Measurements from ENCODE around the gene CORO7. TPM values are rescaled to one million over a fixed set of nuclear protein-coding genes. Genes with fewer than 3 reads are reported as not detected.

CORO7 gene
- total RNA-seq, 2 donors from 2014 or later: 28.5 to 29.5 TPM

DNA sequence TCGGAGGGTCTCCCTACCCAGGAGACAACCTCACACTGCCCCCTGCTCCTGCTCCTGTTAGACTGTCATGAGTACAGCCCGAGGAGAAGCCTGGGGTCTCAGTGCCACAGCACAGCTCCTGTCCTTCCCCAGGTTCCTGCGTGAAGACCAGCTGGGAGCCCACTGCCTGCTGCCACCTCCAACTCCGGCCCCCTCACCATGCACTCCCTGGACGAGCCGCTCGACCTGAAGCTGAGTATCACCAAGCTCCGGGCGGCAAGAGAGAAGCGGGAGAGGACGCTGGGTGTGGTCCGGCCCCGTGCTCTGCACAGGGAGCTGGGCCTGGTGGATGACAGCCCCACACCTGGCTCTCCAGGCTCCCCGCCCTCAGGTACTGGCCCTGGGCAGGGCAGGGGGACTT is 84.3 kb downstream of the CORO7 start:
- intact Hi-C loops (cut with DNase I): no loop called here
- DNase-seq (ENCODE audit: low spot score): peak; percentile 76

DNA sequence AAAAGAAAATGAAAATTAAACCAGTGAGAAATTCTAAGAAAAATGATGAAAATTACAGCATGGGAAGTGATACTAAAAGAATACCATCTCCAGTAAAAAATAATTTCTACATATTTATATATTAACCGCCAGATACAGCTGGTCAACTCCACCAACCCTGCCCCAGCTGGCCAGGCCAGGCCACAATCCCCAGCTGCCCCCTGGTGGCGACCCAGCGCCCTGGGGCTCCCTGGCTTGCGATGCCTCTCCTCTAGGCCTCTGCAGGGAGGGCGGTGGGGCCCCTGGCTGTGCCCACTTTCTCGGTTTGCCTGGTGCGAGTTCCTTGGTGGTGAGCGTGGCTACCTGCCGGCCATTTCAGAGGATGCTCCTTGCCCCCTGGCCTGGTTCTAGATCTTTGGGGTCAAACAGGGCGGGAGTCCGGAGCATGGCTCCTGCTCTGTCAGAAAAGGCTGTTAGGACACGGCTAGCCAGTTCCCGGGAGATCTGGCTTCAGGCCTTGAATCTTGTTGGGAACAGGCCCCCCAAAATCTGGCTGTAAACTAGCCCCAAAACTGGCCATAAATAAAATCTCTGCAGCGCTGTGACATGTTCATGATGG is 86.0 kb downstream of the CORO7 start:
- peak; percentile 95 for DNase-seq (ENCODE audit: low spot score)
- intact Hi-C loops (cut with DNase I): no loop called here

DNA sequence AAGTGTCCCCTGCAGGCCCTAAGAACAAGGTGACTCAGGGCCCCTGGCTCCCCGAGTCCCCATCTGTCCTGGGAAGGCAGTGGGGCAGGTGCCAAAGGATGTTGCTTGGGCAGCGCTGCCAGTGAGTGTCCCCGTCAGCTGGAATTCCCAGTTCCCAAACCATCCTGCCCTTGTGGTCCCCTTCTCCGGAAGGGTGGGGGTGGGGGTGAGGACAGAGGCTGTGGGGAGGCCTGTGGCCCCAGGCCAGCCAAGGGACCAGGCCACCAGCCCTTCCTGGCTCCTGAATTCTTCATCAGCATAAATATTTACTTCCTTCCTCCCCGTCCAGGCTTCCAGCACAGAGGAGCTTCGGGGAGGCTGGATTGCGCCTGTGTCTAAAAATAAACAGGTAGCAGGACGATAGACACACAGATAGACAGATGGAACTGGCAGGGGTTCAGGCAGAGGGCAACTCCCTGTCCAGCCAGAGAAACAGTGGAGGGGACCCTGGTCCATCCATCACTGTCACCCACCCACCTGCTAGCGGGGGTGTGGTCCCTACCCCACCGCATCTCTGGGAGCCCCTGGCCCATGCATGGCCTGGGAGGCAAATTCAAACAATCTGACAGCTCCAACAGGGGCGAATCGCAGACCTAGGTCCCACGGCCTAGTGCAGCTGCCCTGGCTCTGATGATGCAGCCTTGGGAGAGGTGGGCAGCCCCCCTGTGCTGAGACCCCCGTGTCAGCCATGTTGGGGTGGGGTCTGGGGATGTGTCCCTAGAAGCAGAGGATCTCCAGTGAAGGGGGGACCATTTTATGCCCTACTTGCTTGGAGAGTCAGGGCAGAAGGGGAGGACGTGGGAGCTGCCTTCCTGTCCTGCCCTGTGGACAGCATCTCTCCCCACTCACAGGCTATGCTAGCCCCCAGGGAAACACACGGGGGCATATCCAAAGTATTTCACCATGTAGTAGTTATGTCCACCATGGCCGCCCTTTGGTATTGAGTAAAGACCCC is 87.3 kb downstream of the CORO7 start:
- peak; percentile 76 for DNase-seq (ENCODE audit: low spot score)
- intact Hi-C loops (cut with DNase I): loop anchor here (2.0 to 5.0 kb wide), 4 partner anchors 37 to 137 kb away; no protein-coding TSS in a partner anchor

DNA sequence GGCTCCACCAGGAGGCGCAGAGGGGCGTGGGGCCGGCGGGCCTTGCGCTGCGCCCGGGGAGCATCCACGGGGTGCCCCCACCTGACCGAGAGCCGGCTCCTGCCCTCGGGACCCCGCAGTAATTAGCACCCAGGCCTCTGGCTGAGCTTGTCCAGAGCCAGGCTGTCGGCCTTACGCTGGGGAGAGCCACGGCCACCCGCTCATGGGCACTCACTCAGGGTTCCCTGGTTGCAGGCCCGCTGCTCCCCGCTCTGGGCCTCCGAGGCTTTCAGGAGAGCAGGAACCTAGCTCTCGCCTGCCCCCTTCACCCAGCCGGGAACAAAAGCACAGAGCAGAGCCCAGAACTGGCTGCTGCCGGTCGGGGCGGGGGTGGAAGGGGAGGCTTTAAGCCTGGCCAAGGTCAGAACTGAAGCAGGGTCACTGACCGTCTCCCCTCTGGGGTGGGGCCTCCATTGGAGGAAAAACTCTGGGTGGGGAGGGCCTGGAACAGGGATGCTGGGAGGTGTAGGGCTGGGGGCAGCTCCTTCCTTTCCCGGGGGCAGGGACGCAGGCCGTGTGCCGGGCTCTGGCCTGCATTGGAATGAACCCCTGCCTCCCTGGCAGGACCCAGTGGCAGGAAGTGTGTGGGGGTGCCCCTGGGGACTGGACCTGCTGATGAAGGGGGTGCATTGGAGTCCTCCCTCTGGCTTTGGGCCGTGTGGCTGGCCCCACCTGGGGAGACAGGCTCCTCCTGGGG is 88.2 kb downstream of the CORO7 start:
- peak; percentile 92 for DNase-seq (ENCODE audit: low spot score)
- intact Hi-C loops (cut with DNase I): loop anchor here (2.0 to 5.0 kb wide), 4 partner anchors 36 to 136 kb away; no protein-coding TSS in a partner anchor

DNA sequence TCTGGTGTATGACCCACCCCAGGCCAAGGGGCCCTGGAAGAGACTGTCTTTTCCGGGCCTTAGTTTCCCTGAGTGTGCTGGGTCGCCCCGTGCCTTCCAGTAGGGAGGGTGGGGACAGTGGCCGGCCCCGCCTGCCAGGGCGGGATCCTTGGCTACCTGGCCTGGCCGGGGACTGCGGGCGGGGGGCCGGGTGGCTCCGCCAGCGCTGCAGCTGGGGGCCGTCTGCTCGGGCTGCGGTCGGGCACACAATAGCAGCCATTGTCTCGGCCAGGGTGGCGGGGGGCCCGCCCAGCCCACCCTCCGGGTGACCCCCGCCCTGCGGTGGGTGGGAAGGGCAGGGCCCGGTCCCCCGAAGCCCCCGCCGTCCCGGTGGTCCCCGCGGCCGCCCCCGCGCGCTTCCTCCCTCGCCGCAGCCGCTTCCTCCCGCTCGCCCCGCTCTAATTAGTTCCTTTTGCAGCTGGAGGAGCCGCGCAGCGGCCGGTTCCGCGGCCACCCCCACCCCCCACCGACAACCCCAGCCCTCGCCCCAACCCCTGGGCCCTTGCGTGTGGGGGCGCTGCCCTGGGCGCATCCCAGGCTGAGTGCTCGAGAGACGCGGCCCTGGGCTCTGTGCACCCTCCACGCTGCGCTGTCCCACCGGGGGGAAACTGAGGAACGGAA is 88.9 kb downstream of the CORO7 start:
- DNase-seq (ENCODE audit: low spot score): no peak
- intact Hi-C loops (cut with DNase I): loop anchor here (2.0 to 5.0 kb wide), 4 partner anchors 35 to 135 kb away; no protein-coding TSS in a partner anchor

DNA sequence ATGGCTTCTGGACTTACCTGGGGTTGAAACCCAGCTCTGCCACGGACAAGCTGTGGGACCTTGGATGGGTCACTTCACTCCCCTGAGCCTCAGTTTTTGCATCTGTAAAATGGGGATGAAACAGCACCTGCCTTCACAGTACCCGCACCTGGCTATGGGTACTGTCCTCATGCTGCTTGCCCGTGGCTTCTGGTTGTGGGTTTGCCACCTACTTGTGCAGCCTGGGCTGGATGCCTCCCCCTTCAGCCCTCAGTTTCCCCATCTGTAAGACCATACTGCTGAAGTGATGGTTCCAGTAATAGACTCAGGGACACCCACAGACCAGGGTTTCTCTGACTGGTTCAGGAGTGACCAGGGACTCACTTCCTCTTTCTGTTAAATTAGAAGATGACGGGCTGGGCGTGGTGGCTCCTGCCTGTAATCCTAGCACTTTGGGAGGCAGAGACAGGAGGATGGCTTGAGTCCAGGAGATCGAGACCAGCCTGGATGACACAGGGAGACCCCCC is 91.1 kb downstream of the CORO7 start:
- no peak for DNase-seq (ENCODE audit: low spot score)
- intact Hi-C loops (cut with DNase I): loop anchor here (5.0 kb wide), 3 partner anchors 33 to 133 kb away; no protein-coding TSS in a partner anchor

DNA sequence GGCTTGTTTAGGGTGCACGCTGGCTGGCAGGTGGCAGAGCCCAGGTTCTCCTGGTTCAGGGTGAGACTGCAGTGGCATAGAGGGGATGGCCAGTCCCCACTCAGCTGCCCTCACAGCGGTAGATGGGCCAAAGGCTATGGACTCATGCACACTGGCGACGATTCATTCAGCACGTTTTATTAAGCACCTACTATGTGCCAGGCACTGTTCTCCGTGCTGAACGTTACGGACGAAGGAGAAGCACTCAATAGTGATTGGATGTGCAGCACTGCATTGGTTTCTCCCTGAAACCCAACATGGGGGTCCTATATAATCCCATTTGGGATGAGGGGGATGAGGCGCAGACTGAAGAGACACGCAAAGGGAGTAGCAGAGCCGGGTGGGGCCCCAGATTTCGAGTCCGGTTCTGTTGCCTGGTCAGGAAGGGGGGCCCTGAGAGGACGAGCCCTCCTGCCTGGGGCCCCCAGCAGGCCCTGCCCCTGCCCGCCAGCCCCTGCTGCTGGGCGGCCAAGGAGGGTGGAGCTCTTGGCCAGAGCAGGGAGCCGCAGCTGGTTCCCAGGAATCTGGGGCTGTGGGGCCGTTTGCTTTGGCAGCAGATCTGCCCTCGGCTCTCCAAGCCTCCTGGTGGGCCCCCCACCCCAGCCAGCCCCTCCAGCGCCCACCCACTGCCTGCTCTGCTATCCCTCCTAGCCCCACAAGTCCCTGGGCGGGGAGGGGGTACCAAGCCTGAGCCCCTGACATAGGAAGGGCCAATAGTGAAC is 91.7 kb downstream of the CORO7 start:
- no peak for DNase-seq (ENCODE audit: low spot score)
- intact Hi-C loops (cut with DNase I): loop anchor here (5.0 kb wide), 3 partner anchors 32 to 132 kb away; no protein-coding TSS in a partner anchor

DNA sequence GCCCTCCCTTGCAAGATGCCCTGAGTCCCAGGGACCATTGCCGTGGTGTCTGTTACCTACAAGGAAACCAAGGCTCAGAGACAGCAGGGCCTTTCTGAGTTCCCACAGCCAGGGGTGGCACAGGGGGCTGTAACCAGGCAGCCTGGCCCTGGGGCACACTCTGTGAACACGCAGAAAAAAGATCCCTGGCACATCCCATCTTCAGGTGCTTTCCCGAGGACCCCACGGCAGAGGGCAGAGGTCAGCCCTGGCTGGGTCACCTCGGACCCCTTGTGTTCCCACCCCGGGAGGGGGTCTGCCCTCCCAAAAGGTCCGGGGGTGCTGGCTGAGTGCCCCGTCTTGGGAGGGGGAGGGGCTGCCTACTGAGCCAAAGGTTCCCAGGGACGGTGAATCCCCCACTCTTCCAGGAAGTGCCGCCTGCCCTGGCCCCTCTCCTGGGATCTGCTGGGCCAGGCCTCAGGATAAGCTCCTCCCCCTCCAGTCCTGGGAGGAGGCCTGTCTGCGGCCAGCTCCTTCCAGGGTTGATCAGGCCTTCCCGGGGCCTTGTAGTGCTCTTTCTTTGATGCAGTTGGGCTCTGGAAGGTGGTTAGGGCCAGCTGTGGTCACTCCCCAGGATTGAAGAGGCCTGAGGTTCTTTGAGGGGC is 92.4 kb downstream of the CORO7 start:
- DNase-seq (ENCODE audit: low spot score): no peak
- intact Hi-C loops (cut with DNase I): no loop called here

DNA sequence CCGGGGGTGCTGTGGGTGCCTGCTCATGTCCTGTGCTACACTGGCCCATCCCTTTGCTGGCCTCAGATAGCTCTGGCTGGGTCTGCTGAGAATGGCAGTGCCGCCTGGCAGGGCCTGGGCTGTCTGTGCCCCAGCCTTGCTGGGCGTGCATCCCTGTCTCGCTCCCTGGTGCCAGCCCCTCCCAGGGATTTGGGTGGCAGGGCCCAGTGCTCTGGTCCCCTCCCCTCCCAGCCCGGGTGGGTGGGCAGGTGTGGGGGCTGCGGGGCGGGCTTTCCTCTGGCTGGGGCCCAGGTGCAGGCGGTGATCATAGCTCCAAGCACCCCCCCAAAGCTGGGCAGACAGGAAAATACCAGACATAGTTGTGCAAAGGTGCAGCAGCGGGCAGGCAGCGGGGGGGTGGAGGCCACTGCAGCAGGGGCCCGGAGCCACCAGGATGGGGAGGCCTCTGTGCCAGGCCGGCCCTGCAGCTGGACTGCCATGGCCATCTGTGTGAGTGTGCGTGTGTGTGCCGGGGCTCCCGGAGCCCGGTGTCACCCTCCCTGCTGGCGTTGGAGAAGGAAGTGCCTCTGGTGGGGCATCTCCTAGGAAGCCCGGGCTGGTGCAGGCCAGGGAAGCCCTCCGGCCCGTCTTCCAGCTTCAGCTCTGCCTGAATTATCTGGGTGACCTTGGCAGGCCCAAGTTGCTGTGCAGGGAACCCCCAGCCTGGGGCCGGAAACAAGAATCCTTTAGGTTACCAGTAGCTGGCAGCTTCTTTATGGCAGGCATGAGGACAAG is 93.1 kb downstream of the CORO7 start:
- intact Hi-C loops (cut with DNase I): no loop called here
- DNase-seq (ENCODE audit: low spot score): no peak

DNA sequence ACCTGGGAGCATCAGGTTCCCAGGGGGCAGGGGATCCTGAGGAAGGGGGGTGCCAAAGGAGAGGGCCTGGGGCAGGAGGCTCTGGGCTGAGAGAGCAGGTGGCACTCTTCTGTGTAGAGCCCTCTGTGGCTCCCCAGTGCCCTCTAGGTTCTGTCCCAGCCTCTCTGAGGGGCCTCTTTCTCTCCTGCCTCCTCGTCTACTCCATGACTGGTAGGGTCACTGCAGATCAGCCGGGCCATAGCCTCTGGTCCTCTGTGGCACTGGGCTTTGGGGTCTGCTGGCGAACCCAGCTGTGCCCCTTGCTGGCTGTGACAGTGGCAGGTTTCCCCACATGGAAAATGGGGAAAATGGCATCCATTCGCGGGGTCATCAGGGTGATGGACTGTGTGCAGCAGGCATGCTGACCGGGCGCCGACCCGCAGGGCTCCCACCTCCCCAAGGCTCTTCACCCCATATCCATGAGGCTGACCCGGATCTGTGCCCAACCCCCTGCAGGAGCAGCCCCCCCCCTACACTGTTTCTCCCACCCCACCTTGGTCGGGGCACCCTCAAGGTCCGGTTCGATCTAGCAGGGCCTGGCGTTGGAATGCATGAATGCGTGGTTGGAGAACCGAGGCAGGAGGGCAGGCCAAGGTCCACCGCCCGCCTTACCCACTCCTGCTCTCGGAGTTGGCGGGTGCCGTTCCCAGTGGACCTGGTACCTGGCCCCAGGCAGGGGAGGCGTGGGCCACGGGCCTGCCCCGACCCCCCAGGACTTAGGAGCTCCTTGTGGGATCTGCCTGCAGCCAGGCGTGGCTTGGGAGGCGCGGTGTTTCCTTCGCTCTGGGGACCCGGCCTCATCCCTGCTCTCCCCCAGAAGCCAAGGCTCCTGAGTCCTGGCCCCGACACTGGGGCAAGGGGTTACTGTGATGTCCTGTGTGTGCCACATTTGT is 94.0 kb downstream of the CORO7 start:
- DNase-seq (ENCODE audit: low spot score): peak; percentile 62
- intact Hi-C loops (cut with DNase I): no loop called here

DNA sequence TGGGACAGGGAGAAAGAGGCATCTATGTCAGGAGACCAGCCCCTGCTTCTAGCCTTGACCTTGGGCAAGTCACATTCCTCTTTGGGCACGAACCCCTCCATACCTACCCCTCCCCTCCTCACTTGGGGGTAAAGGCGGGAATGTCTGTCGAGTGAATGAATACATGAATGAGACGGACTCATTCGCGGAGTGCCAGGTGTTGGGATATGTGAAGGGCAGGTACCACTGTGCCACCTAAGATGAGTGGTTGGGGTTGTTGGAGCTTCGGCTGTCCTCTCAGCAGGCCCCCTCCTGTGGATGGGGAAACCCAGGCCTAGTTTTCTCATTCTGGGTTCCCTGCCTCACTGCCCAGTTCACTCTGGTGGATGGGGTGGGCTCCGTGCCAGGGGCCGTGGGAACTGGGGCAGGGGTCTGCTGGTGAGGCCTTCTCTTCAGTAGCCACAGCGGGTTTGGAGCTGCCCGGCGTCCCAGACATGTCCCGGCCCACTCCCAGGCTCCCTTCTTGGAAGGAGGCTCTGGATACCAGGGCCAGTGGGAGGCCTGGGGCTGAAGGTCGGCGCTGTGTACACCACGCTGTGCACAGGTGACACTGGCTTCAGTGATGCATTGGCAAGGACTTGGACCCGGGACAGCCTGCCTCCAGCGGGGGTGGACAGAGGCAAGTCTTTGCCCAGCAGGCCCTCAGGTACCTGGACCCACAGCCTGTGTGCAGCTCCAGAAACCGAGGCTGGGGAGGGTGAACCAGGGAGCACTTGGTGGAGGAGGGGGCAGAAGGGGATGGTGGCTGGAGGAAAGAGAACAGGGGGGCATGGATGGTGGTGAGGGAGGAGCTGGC is 94.9 kb downstream of the CORO7 start:
- DNase-seq (ENCODE audit: low spot score): no peak
- intact Hi-C loops (cut with DNase I): no loop called here

DNA sequence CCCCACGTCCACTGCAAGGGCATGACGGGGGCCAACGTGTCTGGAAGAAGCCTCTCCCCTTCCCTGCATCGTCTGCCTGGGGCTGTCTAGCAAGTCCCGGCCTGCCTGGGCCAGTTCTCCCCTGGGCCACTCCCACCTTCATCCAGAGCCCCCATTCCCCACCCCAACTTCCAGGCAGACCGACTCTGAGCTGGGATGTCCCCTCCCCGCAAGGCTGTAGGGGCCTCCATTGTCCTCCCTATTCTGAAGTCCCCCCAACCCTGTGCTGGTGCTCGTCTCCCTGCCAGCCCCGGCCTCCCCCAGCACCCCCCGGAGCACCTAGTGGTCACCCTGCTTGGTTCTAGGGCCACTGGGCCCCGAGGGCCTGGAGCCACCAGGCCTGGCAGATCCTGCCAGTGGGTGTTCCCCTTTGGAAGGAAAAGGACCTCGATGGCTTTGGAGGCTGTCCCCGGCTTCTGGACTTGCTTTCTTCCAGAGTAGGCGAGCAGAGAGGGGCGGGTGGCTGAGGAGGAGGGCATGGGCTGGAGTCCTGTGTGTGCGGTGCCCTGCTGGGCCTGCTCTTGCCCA is 95.7 kb downstream of the CORO7 start:
- no peak for DNase-seq (ENCODE audit: low spot score)

DNA sequence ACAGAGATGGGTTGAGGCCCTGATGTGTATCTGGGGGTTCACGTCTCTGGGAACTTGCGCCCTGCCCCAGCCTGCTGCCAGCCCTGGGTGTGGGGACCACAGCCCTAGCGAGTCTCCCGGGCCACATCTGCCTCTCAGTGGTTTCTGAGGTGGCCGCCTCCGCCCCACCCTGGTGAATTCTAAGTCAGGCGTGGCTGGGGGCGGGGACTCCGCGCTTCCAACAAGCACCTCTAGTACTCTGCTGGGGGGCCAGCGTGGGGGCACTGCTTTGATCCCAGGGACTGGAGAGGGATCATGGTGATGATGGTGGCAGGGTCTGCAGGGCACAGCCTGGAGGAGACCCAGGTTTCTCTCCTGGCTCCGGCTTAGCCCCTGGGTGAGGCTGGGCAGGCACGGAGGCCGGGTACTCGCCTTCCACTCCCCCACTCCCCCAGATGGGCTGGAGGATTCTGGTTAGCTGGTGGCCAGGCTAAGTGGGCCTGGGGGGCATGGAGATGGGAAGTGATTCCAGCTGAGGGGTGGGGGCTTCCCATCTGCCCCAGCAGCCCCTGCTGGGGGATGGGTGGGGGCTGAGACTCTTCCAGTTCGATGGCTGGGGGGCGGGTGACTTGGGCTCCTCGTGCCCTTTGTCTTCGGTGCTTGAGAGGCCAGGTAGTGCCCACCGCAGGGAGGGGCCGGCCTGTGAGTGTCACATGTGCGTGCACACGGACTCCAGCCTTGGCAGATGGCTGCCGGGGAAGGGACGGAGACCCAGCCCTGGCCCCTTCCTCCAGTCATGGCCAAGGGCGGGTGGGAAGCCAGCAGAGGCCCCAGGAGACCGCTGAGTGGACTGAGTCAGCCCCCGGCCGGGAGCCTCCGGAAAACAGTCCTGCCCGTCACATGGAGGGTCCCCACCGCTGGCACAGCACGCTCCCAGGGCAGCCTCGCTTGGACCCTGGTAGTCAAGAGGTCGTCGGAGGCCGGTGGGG is 96.7 kb downstream of the CORO7 start:
- DNase-seq (ENCODE audit: low spot score): no peak
- intact Hi-C loops (cut with DNase I): no loop called here

More for the DNA sequence above, 95.7 kb downstream of the CORO7 start:
- intact Hi-C loops (cut with DNase I): no loop called here

DNA sequence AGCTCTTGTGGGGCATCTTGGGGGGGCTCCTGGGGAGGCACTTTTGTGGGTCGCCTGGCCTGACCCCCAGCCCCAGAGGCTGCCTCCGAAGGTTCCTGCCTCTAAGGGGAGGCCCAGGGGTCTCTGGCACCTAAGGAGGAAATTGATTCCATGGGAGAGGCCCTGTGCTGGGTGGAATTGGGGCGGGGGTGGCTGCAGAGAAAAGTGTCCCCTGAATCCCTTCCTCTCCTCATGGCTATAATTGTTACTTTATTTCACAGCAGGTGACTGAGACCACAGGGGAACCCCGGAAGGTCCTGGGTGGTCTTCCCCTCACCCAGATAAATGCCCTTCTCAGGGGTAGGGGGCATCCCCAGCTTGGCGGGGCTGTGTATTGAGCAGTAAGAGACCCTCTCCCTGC is 97.4 kb downstream of the CORO7 start:
- intact Hi-C loops (cut with DNase I): no loop called here

More for the DNA sequence above, 97.4 kb downstream of the CORO7 start:
- DNase-seq (ENCODE audit: low spot score): no peak
